LoVo (cell line): ENCODE results near the gene SCN11A.
"Not testable (repeated sequence)": the region's sequence is repeated elsewhere in the genome, so short reads cannot be mapped to it uniquely, and the experiment has no call there.

Experiments
- DNase-seq: peaks from one replicate; pipeline ENCODE4 v3.0.0-alpha.2; 2016; ENCODE audit warnings: low spot score

Gene SCN11A

DNA sequence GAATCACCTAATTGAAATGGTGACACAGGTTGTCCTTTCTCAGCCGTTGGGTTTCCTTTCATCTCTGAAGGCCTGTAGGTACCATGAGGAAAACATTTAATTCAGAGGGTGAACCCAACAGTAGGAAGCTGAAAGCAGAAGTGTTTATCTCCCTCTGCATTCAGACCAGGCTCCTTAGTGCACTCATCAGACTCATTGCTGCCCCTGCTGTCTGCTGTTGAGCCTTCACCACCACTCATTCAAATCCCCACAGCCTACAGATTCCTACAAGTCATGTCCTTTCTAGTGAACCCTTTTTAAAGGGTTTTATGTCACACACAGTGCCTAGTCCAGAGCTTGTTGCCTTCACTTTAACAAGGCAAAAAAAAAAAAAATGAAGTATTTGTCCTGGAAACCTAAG, 13.5 kb upstream of the SCN11A start:
- DNase-seq = no peak

DNA sequence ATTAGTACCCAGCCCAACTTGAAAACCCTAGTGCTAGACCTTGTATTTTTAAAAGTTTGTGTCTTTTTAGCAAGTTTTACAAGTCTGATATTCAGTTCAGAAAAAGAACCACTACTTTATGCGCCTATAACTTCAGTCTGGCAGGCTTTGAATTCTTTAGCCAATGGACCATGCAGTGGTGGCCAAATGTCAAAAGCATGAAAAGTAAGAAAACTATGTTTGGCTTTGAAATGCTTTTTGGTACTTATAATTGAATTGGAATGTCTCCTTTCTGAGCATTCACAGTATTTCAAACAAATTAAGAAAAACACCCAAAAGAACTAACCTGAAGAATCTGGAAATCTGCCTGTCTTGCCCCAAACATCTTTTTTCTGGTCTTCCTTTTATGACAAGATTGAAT, 12.9 kb upstream of the SCN11A start:
- no peak for DNase-seq

GRCh38 chr3:39063143-39063542, 11.4 kb upstream of the SCN11A start:
- DNase-seq = no peak

DNA sequence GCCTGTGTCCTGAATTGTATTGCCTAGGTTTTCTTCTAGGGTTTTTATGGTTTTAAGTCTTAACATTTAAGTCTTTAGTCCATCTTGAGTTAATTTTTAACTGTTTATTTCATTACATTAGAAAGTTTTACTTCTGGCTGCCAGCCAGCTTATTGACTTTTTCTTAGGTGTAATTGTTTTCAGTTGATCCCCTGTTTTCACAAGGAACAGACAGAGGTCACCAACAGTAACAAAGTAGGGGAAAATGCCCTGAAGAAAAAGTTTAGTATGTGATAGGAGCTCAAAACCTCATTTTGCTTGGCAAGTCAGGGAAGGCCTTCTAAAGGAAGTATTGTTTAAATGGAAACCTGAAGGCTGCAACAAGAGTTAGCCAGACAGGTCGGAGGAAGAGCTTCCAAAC, 10.4 kb upstream of the SCN11A start:
- no peak for DNase-seq

GRCh38 chr3:39061228-39061627, 9.5 kb upstream of the SCN11A start:
- not testable (repeated sequence) for DNase-seq

DNA sequence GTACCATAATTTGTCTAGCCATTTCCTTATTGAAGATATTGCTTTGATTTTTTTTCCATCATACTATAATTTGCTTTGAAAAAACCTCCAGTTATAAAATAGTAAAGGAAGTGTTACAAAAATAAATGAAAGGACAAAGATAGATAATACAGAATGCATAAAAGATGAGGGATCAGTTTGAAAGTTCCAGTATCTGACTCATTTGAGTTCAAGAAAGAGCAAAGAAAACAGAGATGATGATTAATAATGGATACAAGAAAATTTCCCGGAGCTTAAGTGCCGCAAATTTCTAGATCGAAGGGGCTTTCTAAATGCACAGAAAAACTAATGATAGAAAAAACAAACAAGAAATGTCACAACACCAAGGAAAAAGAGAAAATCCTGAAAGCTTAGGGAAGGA, 4.4 kb upstream of the SCN11A start:
- DNase-seq = no peak

GRCh38 chr3:39053696-39054095, 2.0 kb upstream of the SCN11A start:
- no peak for DNase-seq

DNA sequence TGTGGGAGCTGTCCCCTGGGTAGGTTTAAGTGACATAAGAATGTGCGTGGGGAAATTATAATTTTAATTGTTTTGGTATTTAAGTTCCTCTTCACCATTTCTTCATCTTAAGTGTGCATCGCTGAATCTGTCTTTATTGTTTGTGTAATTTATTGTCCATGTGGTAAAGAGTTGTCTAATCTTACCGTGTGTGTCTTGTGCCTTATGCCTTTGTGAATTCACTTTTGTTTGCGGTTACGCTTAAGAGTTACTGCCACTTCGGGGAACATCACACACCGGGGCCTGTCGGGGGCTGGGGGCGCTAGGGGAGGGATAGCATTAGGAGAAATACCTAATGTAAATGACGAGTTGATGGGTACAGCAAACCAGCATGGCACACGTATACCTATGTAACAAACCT, 839 bp upstream of the SCN11A start:
- DNase-seq = no peak

- no peak for DNase-seq
These were observed 1.7 kb downstream of the SCN11A start for GRCh38 chr3:39050029-39050428.

DNA sequence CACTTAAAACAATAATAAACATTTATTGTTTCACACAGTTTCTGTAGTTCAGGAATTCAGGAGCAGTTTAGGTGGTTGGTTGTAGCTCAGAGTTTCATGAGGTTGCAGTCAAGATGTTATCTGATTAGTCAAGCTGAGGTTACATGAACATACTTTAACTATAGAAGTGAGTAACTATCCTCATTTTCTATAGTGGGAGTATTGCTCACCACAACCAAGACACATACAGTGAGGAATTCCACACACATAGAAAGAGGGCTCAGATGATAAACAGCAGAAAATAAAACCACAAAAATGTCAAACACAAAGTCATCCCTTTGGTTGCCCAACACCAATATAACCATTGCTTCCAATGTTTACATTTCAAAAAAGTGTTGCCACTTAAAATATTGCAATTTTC, 13.6 kb downstream of the SCN11A start:
- DNase-seq = no peak

DNA sequence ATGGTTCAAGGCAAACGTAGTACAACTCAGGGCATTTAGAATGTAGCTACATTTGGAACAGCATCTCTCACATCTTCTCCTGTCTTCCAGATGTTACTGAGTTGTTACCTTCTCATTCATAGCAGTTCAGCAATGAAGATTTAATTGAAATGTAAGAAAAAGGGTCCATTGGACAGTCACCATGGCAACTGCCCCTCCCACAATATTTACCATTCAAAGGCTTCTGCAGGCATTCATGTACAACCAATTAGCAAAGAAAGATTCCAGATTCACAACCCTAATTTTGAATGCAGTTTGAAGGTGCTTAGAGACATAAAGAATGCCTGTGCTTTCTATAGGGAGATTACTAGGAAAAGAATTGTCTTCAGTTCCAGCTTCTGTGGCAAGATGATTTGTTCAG, 22.2 kb downstream of the SCN11A start:
- no peak for DNase-seq

GRCh38 chr3:39028546-39028945, 23.2 kb downstream of the SCN11A start:
- DNase-seq = no peak

GRCh38 chr3:39025222-39025970, 26.3 kb downstream of the SCN11A start:
- DNase-seq = no peak

- DNase-seq = no peak
These were observed 27.2 kb downstream of the SCN11A start for GRCh38 chr3:39024497-39024896.

DNA sequence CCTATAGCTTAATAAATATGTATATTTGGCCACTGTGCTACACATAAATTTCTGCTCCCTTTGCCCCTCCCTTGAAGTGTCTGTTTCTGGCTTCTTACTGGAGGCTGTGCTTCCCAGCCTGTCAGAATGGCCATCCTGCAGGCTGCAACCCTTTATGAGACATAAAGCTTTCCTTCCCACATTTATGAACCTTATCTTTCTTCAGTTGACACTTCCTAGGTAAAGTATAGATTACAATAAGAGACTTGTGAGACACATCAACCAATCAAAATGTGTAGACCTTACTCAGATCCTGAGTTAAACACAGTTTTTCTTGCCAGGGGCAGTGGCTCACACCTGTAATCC, 29.5 kb downstream of the SCN11A start:
- DNase-seq = no peak

- no peak for DNase-seq
These were observed 30.1 kb downstream of the SCN11A start for GRCh38 chr3:39021465-39022285.

DNA sequence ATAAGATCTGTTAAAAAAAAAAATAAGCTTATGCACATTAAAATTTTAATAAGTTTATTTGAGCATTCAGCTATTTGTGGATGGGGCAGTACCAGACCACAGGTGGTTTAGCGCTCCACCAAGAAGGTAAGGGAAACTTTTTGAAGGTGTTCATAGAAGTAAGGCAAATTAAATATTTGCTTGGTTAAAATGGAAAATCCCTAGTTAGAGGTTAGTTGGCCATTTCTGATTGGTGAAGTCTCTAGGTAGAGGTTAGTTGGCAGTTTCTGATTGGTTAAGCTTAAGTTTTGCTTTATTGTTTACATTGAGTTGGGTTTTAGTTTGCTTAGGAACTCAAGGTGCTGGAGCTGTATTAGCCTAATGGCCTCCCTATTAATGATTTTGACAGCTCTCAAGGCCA, 30.7 kb downstream of the SCN11A start:
- no peak for DNase-seq

DNA sequence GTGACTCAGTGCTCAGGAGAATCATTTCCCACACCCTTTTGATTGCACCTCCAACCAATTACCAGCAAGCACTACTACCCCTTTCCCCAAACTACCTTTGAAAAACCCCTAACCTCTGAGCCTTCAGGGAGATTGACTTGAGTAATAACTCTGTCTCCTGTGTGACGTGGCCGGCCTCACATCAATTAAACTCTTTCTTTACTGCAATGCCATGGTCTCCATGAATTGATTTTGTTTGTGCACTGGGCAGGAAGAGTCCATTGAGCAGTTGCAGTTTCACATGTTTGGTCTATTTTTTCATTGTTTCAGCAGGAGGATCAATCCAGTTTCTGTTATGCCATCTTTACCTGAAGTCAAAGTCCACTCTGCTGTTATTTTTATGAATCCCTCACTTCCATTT, 32.4 kb downstream of the SCN11A start:
- DNase-seq = no peak

- no peak for DNase-seq
These were observed 36.3 kb downstream of the SCN11A start for GRCh38 chr3:39015418-39015817.

DNA sequence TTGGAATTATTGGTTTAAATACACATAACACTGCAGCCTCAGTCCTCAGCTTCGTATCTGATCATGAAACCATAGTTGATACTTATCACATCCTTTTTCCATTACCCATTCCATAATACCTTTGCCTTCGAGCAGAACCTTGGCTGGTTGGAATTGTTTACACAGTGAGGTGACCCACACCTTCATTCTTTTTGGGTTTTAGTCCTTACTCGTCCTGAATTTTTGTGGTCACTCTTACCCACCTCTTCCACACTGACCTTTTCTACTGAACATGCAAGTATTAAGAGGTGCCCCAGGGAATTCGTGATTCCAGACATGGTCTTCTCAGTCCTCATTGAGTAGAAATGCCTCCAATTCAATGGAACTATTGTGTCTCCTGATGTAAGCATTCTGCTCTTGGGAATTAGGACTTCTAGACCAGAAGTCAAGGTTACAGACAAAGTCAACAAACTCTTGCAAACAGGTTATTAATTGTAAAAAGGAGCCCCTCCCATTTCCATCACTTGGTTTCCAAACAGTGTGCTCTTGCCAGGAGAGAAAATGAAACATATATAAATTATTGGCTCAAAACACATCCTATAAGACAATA, 37.7 kb downstream of the SCN11A start:
- DNase-seq = no peak

DNA sequence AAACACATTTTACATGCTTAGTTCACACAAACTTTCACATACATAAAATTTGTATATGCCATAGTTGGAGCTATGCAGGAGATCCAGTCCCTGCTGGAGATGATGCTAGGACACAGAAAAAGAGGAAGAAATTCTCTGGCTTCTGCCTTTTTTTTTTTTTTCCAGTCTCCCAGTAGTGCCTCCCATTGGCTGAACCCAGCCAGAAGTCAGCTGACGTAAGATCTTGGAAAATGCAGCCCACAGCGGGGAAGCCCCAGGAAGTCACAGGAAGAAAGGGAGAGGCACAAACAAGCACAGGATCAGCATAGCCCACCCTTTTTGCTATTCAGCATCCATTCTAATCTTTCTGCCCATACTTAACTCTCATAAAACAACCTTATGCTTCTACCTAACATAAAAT, 38.5 kb downstream of the SCN11A start:
- no peak for DNase-seq

DNA sequence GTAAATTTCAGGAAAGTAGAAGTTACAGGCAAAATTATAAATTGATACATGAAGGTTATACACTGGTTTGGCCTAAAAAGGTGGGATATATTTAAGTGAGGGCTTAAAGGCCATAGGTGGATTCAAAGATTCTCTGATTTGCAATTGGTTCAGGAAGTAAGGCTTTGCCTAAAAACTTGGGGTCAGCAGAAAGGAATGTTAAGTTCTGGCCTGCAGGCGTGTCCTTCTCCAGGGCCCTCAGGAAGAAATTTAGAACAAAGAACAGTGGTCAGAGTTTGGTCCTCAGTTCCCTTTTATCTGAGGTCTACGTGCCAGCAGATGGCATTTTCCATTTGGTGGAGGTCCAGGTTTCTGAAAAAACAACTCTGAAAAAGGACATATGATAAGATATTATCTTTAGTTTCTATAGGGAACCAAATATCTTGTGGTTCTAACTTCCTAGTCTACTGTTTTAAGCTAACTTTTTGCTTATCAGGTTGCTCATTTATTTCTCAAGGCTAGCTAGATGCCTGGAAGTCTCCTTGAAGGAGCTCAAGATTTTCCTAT, 40.5 kb downstream of the SCN11A start:
- no peak for DNase-seq

- no peak for DNase-seq
These were observed 46.4 kb downstream of the SCN11A start for GRCh38 chr3:39005295-39005694.
